ENCODE results near the gene ENTREP3.

The ENTREP3 gene

GRCh38 chr1:155272466-155273342 is 17.4 kb upstream of the ENTREP3 start:
- peak overlapping the region; percentile 96 for H3K27ac ChIP-seq
- no peak for TF ChIP-seq CTCF (conservative IDR thresholded peaks at IDR 0.05; ENCODE audit: low read depth)
- POLR2A ChIA-PET (ENCODE audit: low non-redundant PET) = interaction anchor here (0.9 to 1.1 kb wide), 2 partner anchors 11 to 51 kb away, joined by 3 to 5 read pairs; partner anchors contain the start of gene SCAMP3
- CTCF ChIA-PET = interaction anchor here (1.8 kb wide), 1 partner anchor 22 kb away, joined by 8 read pairs; no protein-coding TSS in a partner anchor
- peak; percentile 49 for DNase-seq (ENCODE audit: low spot score)

GRCh38 chr1:155269381-155269780 is 14.1 kb upstream of the ENTREP3 start:
- POLR2A ChIA-PET (ENCODE audit: low non-redundant PET) = interaction anchor here (0.6 kb wide), 1 partner anchor 13 kb away, joined by 3 read pairs; no protein-coding TSS in a partner anchor

GRCh38 chr1:155268630-155269029 is 13.3 kb upstream of the ENTREP3 start:
- 0 out of 2 replicates have a peak overlapping the region, but pooled peaks have one; percentile 5 for H3K27ac ChIP-seq
- no peak for DNase-seq (ENCODE audit: low spot score)
- ChIA-PET CTCF (no interaction called here), POLR2A (ENCODE audit: low non-redundant PET) (no interaction called here)
- TF ChIP-seq CTCF (conservative IDR thresholded peaks at IDR 0.05; ENCODE audit: low read depth) = no peak

More at GRCh38 chr1:155269381-155269780, 14.1 kb upstream of the ENTREP3 start:
- CTCF ChIA-PET = no interaction called here
- no peak for DNase-seq (ENCODE audit: low spot score)
- H3K27ac ChIP-seq = 0 out of 2 replicates have a peak overlapping the region, but pooled peaks have one; percentile 5
- no peak for TF ChIP-seq CTCF (conservative IDR thresholded peaks at IDR 0.05; ENCODE audit: low read depth)

GRCh38 chr1:155267373-155267772 is 12.1 kb upstream of the ENTREP3 start:
- ChIA-PET POLR2A (ENCODE audit: low non-redundant PET) (no interaction called here), CTCF (interaction anchor here (0.6 to 2.1 kb wide), 2 partner anchors 17 to 30 kb away, joined by 3 to 14 read pairs; no protein-coding TSS in a partner anchor)
- no peak for DNase-seq (ENCODE audit: low spot score)
- H3K27ac ChIP-seq = no peak overlapping the region
- TF ChIP-seq CTCF (conservative IDR thresholded peaks at IDR 0.05; ENCODE audit: low read depth) = no peak

- POLR2A ChIA-PET (ENCODE audit: low non-redundant PET) = no interaction called here
Observed at GRCh38 chr1:155266553-155266952, 11.3 kb upstream of the ENTREP3 start.

More at GRCh38 chr1:155266553-155266952, 11.3 kb upstream of the ENTREP3 start:
- DNase-seq (ENCODE audit: low spot score) = no peak
- CTCF ChIA-PET = interaction anchor here (0.6 to 2.1 kb wide), 3 partner anchors 11 to 53 kb away, joined by 3 to 14 read pairs (median 4); no protein-coding TSS in a partner anchor
- 0 out of 2 replicates have a peak overlapping the region, but pooled peaks have one; percentile 13 for H3K27ac ChIP-seq
- TF ChIP-seq CTCF (conservative IDR thresholded peaks at IDR 0.05; ENCODE audit: low read depth) = no peak

Data from RWPE1 (cell line).